PC-9 (cell line): ENCODE data around the gene PSME3IP1. TPM values are rescaled to one million over a fixed set of nuclear protein-coding genes. Genes with fewer than 3 reads are reported as not detected.

Experiments
- BruUV-seq: library from RNA; stranded (reverse); fragments of 400-500 nt; replicated peaks from 2 replicates; lab custom pipeline; 2021; lab: Mats Ljungman, UMichigan
- CTCF ChIA-PET: fragments of 300-600 bp; sonication (Branson Sonifier 250); formaldehyde crosslinking; loops from one replicate; lab custom pipeline; 2022; ENCODE audit warnings: antibody characterized with exemption; lab: Charles Lee
- POLR2A ChIA-PET: fragments of 300-600 bp; sonication (Branson Sonifier 250); formaldehyde crosslinking; loops from one replicate; lab custom pipeline; 2022; ENCODE audit warnings: antibody characterized with exemption; ENCODE audit not compliant: unreplicated experiment; lab: Charles Lee
- DNase-seq, 2 experiments: peaks; one replicate each; pipeline versions ENCODE4 v3.0.0 to v3.0.0-alpha.2; 2015 to 2022; ENCODE audit warnings: mixed read lengths in 1 of 2
- H2AFZ ChIP-seq: fragments of 200-600 bp; sonication (generic); 2 replicates; pipeline ENCODE4 v1.8.1; 2017; ENCODE audit warnings: antibody characterized with exemption
- H3F3A ChIP-seq: fragments of 200-600 bp; sonication (generic); 2 replicates; pipeline ENCODE4 v1.8.1; 2017; ENCODE audit warnings: antibody characterized with exemption, mild to moderate bottlenecking, low read depth; ENCODE audit not compliant: insufficient read depth
- H3K27ac ChIP-seq: fragments of 200-600 bp; sonication (generic); 2 replicates; pipeline ENCODE4 v1.6.1; 2016; ENCODE audit warnings: mixed run types
- H3K27me3 ChIP-seq: fragments of 200-600 bp; sonication (generic); 2 replicates; pipeline ENCODE4 v1.6.1; 2016; ENCODE audit warnings: low read depth, mixed run types; ENCODE audit not compliant: insufficient read depth
- H3K36me3 ChIP-seq: fragments of 200-600 bp; sonication (generic); 2 replicates; pipeline ENCODE4 v1.6.1; 2016; ENCODE audit warnings: low read depth, mixed run types
- H3K4me1 ChIP-seq: fragments of 200-600 bp; sonication (generic); replicated peaks from 2 replicates; pipeline ENCODE4 v1.6.1; 2016; ENCODE audit warnings: mixed run types; ENCODE audit not compliant: insufficient read depth
- H3K4me2 ChIP-seq: fragments of 200-600 bp; sonication (generic); 2 replicates; pipeline ENCODE4 v1.6.1; 2017; ENCODE audit warnings: mixed run types
- H3K4me3 ChIP-seq: fragments of 200-600 bp; sonication (generic); 2 replicates; pipeline ENCODE4 v1.6.1; 2016; ENCODE audit warnings: mixed run types
- H3K79me2 ChIP-seq: fragments of 200-600 bp; sonication (generic); 2 replicates; pipeline ENCODE4 v1.6.1; 2017; ENCODE audit warnings: low read depth, mixed run types
- H3K9me2 ChIP-seq: fragments of 200-600 bp; sonication (generic); 2 replicates; pipeline ENCODE4 v1.8.1; 2017; ENCODE audit warnings: mild to moderate bottlenecking; ENCODE audit not compliant: insufficient read depth
- H3K9me3 ChIP-seq: fragments of 200-600 bp; sonication (generic); 2 replicates; pipeline ENCODE4 v1.8.1; 2016; ENCODE audit warnings: low read depth; ENCODE audit not compliant: insufficient read depth
- H4K20me1 ChIP-seq: fragments of 200-600 bp; sonication (generic); 2 replicates; pipeline ENCODE4 v1.8.1; 2017; ENCODE audit not compliant: insufficient read depth
- CTCF ChIP-seq: fragments of 200-600 bp; sonication (generic); conservative IDR thresholded peaks from 2 replicates; pipeline ENCODE4 v1.6.1; 2017; ENCODE audit warnings: mixed run types, antibody characterized with exemption, mild to moderate bottlenecking, moderate library complexity
- EZH2 ChIP-seq: fragments of 200-600 bp; sonication (generic); IDR thresholded peaks from 2 replicates; pipeline ENCODE4 v1.8.0; 2017; ENCODE audit warnings: antibody characterized with exemption, low read depth
- intact Hi-C: fragments of 100-400 bp; cut with micrococcal nuclease; formaldehyde crosslinking; loops from one replicate; pipeline ENCODE4 v1.10.0; 2022; ENCODE audit not compliant: unreplicated experiment
- total RNA-seq: library from RNA; stranded (reverse); gene quantifications from 2 replicates; pipeline ENCODE4 v1.2.3, GENCODE V29; 2021

The PSME3IP1 gene
- total RNA-seq, 1 experiment from 2014 or later = 121 TPM

- no TSS peak for BruUV-seq
- no peaks in the 10 kb centered on the region for H3K9me3 ChIP-seq
- no peaks in the 10 kb centered on the region for H3K4me1 ChIP-seq
- no peaks in the 10 kb centered on the region for H3K79me2 ChIP-seq
- no peak overlapping the region for H3K27ac ChIP-seq
- no peak overlapping the region for H2AFZ ChIP-seq
- no peak overlapping the region for H3K4me3 ChIP-seq
- CTCF ChIA-PET = no interaction called here
- H3F3A ChIP-seq = peaks cover 4% of the 10 kb centered on the region; the same call in 1 of the 2 replicates
- no peaks in the 10 kb centered on the region for H3K9me2 ChIP-seq
- no peak for DNase-seq
- H4K20me1 ChIP-seq = no peaks in the 10 kb centered on the region
- intact Hi-C loops = no loop called here
- no peaks in the 10 kb centered on the region for H3K27me3 ChIP-seq
- H3K36me3 ChIP-seq = peaks cover 42% of the 10 kb centered on the region
- no peak overlapping the region for H3K4me2 ChIP-seq
- TF ChIP-seq CTCF = no peak
- no peak for TF ChIP-seq EZH2
- POLR2A ChIA-PET = interaction anchor here (0.7 kb wide), 1 partner anchor 288 kb away, joined by 3 read pairs; no protein-coding TSS in a partner anchor
These were observed 43.2 kb upstream of the PSME3IP1 start for GRCh38 chr16:57229079-57229478.

DNA sequence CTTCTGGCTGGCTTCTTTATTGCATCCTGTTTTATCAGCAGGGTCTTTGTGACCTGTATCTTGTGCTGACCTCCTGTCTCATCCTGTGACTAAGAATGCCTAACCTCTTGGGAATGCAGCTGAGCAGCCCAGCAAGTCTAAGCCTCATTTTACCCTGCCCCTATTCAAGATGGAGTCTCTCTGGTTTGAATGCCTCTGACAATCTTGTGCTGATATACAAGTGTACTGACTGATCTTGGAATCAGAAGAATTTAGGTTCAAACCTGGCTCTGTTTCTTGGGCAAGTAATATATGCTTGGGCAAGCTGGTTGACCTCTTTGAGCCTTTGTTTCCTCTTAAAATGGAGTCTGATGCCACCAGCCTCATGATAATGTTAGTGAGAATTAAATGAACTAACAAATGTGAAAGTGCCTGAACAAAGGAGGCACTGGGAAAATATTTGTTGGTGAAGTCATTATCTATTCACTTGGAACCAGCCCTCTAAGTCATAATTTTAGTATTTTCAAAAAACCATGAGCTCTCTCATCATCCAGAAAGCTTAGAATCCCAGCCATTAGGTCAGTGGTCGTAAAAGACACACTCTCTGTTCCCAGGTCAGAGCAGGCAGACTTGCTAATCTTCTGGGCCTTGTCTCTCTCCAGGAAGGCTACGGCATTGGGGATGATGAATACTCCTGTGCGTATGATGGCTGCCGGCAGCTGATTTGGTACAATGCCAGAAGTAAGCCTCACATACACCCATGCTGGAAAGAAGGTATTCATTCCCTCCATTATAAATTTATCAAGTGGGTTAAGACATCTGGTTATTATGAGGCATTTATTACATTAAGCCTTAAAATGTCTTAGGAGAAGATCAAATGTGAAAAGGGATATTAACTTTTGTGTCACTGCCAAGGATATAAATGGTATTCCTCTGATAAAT lies 41.1 kb upstream of the PSME3IP1 start:
- no peak overlapping the region for H3K4me3 ChIP-seq
- TF ChIP-seq CTCF = no peak
- TF ChIP-seq EZH2 = no peak
- H3K27me3 ChIP-seq = no peaks in the 10 kb centered on the region
- 0 out of 2 replicates have a peak, but pooled peaks cover 4% of the 10 kb centered on the region for H3F3A ChIP-seq
- H3K27ac ChIP-seq = no peak overlapping the region
- POLR2A ChIA-PET = no interaction called here
- intact Hi-C loops = no loop called here
- CTCF ChIA-PET = no interaction called here
- H3K79me2 ChIP-seq = no peaks in the 10 kb centered on the region
- no peak for DNase-seq
- peaks cover 46% of the 10 kb centered on the region for H3K36me3 ChIP-seq
- H2AFZ ChIP-seq = no peak overlapping the region
- no peaks in the 10 kb centered on the region for H4K20me1 ChIP-seq
- H3K9me3 ChIP-seq = no peaks in the 10 kb centered on the region
- no TSS peak for BruUV-seq
- H3K9me2 ChIP-seq = no peaks in the 10 kb centered on the region
- no peak overlapping the region for H3K4me2 ChIP-seq
- H3K4me1 ChIP-seq = no peaks in the 10 kb centered on the region

GRCh38 chr16:57225978-57226377 lies 40.1 kb upstream of the PSME3IP1 start:
- Histone ChIP-seq H3K9me3 (no peaks in the 10 kb centered on the region), H3K9me2 (no peaks in the 10 kb centered on the region), H3K4me1 (no peaks in the 10 kb centered on the region), H3K4me2 (no peak overlapping the region), H3K27me3 (no peaks in the 10 kb centered on the region), H2AFZ (no peak overlapping the region), H3K4me3 (no peak overlapping the region), H3F3A (0 out of 2 replicates have a peak, but pooled peaks cover 4% of the 10 kb centered on the region), H4K20me1 (no peaks in the 10 kb centered on the region), H3K79me2 (no peaks in the 10 kb centered on the region), H3K36me3 (peaks cover 43% of the 10 kb centered on the region), H3K27ac (no peak overlapping the region)
- no peak for TF ChIP-seq EZH2
- no peak for TF ChIP-seq CTCF
- DNase-seq = no peak
- ChIA-PET CTCF (no interaction called here), POLR2A (no interaction called here)
- intact Hi-C loops = no loop called here
- BruUV-seq = no TSS peak
